Activated naive CD4-positive, alpha-beta T cell treated with anti-CD3 and anti-CD28 coated beads for 36 hours (primary cell): ENCODE results near the gene HS3ST4. TPM values are rescaled to one million over a fixed set of nuclear protein-coding genes. Genes with fewer than 3 reads are reported as not detected.
"Not testable (repeated sequence)": the region's sequence is repeated elsewhere in the genome, so short reads cannot be mapped to it uniquely, and the experiment has no call there.

Experiments
- CTCF ChIA-PET: fragments of 350-600 bp; sonication (Branson Sonifier 250); formaldehyde crosslinking; loops from one replicate; lab custom pipeline; 2021; ENCODE audit warnings: antibody characterized with exemption; lab: Charles Lee
- DNase-seq: peaks from one replicate; pipeline ENCODE4 v3.0.0-alpha.2; 2020
- H3K27ac Mint-ChIP-seq: one replicate; pipeline ENCODE4 v1.8.0; 2021; ENCODE audit warnings: mild to moderate bottlenecking, mixed read lengths
- H3K27me3 Mint-ChIP-seq: one replicate; pipeline ENCODE4 v1.8.0; 2021; ENCODE audit warnings: low read depth, mixed read lengths
- H3K36me3 Mint-ChIP-seq: one replicate; pipeline ENCODE4 v1.8.0; 2021; ENCODE audit warnings: low read depth, mixed read lengths
- H3K4me1 Mint-ChIP-seq: one replicate; pipeline ENCODE4 v1.8.0; 2021; ENCODE audit warnings: low read depth, mixed read lengths
- H3K4me3 Mint-ChIP-seq: one replicate; pipeline ENCODE4 v1.8.0; 2021; ENCODE audit warnings: mild to moderate bottlenecking, moderate library complexity, mixed read lengths
- H3K9me3 Mint-ChIP-seq: one replicate; pipeline ENCODE4 v1.8.0; 2021; ENCODE audit warnings: mixed read lengths
- intact Hi-C: fragments of 100-400 bp; cut with micrococcal nuclease; formaldehyde crosslinking; loops from one replicate; pipeline ENCODE4 v1.15.1; 2023
- total RNA-seq, 2 experiments: library from RNA; stranded (reverse); gene quantifications; one replicate each; pipeline ENCODE4 v1.2.3, GENCODE V29; 2021

Gene HS3ST4
- total RNA-seq, 2 experiments from 2014 or later, result not detected

- intact Hi-C loops, result no loop called here
- H3K9me3 Mint-ChIP-seq, result no peaks in the 10 kb centered on the region
- peaks cover 3% of the 10 kb centered on the region for H3K27me3 Mint-ChIP-seq
- no peaks in the 10 kb centered on the region for H3K36me3 Mint-ChIP-seq
- H3K4me3 Mint-ChIP-seq, result no peak overlapping the region
- CTCF ChIA-PET, result no interaction called here
- no peaks in the 10 kb centered on the region for H3K4me1 Mint-ChIP-seq
- H3K27ac Mint-ChIP-seq, result no peak overlapping the region
- no peak for DNase-seq
Measured at GRCh38 chr16:25988084-25988483, 296.3 kb downstream of the HS3ST4 start.

- H3K27me3 Mint-ChIP-seq, result peaks cover 3% of the 10 kb centered on the region
- intact Hi-C loops, result no loop called here
- H3K4me1 Mint-ChIP-seq, result no peaks in the 10 kb centered on the region
- DNase-seq, result no peak
- CTCF ChIA-PET, result interaction anchor here (0.6 kb wide), 1 partner anchor 753 kb away, joined by 3 read pairs; no protein-coding TSS in a partner anchor
- no peak overlapping the region for H3K27ac Mint-ChIP-seq
- no peaks in the 10 kb centered on the region for H3K9me3 Mint-ChIP-seq
- no peak overlapping the region for H3K4me3 Mint-ChIP-seq
- no peaks in the 10 kb centered on the region for H3K36me3 Mint-ChIP-seq
Measured at GRCh38 chr16:25988882-25989281, 297.1 kb downstream of the HS3ST4 start.

DNA sequence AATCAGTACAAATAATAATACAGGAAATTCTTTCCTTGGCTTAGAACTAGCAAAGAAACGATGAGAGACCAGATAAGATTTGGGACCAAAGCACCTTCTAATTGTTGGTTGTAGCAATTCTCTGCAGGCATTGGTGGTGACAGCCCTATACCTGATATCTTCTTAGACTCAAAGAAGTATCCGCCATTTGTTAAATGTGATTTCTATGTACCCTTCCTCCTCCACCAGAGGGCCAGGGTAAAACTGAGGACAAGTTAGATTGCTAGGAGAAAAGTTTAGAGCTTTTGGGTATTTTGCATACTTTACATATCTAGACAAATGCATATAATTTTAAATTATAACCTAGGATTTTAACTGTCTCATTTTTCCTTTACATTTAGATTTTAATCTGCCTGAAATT lies 304.3 kb downstream of the HS3ST4 start:
- Mint-ChIP-seq H3K27ac (no peak overlapping the region), H3K4me1 (no peaks in the 10 kb centered on the region), H3K27me3 (peaks cover 7% of the 10 kb centered on the region), H3K36me3 (no peaks in the 10 kb centered on the region), H3K9me3 (peaks cover 7% of the 10 kb centered on the region), H3K4me3 (no peak overlapping the region)
- CTCF ChIA-PET, result no interaction called here
- intact Hi-C loops, result no loop called here
- DNase-seq, result no peak

- Mint-ChIP-seq H3K4me3 (no peak overlapping the region), H3K27ac (no peak overlapping the region), H3K27me3 (peaks cover 26% of the 10 kb centered on the region), H3K36me3 (no peaks in the 10 kb centered on the region), H3K9me3 (peaks cover 12% of the 10 kb centered on the region), H3K4me1 (no peaks in the 10 kb centered on the region)
- no peak for DNase-seq
- intact Hi-C loops, result no loop called here
- CTCF ChIA-PET, result no interaction called here
Measured at GRCh38 chr16:26005336-26005735, 313.6 kb downstream of the HS3ST4 start.

GRCh38 chr16:26012376-26012775 lies 320.6 kb downstream of the HS3ST4 start:
- H3K27me3 Mint-ChIP-seq, result peaks cover 7% of the 10 kb centered on the region
- CTCF ChIA-PET, result no interaction called here
- no peak for DNase-seq
- H3K27ac Mint-ChIP-seq, result no peak overlapping the region
- H3K9me3 Mint-ChIP-seq, result peaks cover 13% of the 10 kb centered on the region
- H3K36me3 Mint-ChIP-seq, result no peaks in the 10 kb centered on the region
- no peak overlapping the region for H3K4me3 Mint-ChIP-seq
- no peaks in the 10 kb centered on the region for H3K4me1 Mint-ChIP-seq
- intact Hi-C loops, result no loop called here

GRCh38 chr16:26015776-26016175 lies 324.0 kb downstream of the HS3ST4 start:
- Mint-ChIP-seq H3K4me1 (no peaks in the 10 kb centered on the region), H3K9me3 (peaks cover 19% of the 10 kb centered on the region), H3K27me3 (peaks cover 5% of the 10 kb centered on the region), H3K36me3 (no peaks in the 10 kb centered on the region), H3K27ac (no peak overlapping the region), H3K4me3 (no peak overlapping the region)
- no peak for DNase-seq
- CTCF ChIA-PET, result no interaction called here
- intact Hi-C loops, result no loop called here

GRCh38 chr16:26016989-26017388 lies 325.2 kb downstream of the HS3ST4 start:
- Mint-ChIP-seq H3K4me3 (no peak overlapping the region), H3K4me1 (no peaks in the 10 kb centered on the region), H3K9me3 (peaks cover 19% of the 10 kb centered on the region), H3K36me3 (no peaks in the 10 kb centered on the region), H3K27me3 (peaks cover 5% of the 10 kb centered on the region), H3K27ac (no peak overlapping the region)
- intact Hi-C loops, result no loop called here
- DNase-seq, result no peak
- CTCF ChIA-PET, result no interaction called here

- H3K9me3 Mint-ChIP-seq, result peaks cover 14% of the 10 kb centered on the region
- CTCF ChIA-PET, result no interaction called here
- DNase-seq, result no peak
- no peak overlapping the region for H3K4me3 Mint-ChIP-seq
- intact Hi-C loops, result no loop called here
- no peaks in the 10 kb centered on the region for H3K36me3 Mint-ChIP-seq
- peaks cover 5% of the 10 kb centered on the region for H3K27me3 Mint-ChIP-seq
- H3K27ac Mint-ChIP-seq, result no peak overlapping the region
- no peaks in the 10 kb centered on the region for H3K4me1 Mint-ChIP-seq
Measured at GRCh38 chr16:26019381-26020242, 327.9 kb downstream of the HS3ST4 start.

- no peaks in the 10 kb centered on the region for H3K36me3 Mint-ChIP-seq
- no peak overlapping the region for H3K27ac Mint-ChIP-seq
- intact Hi-C loops, result no loop called here
- CTCF ChIA-PET, result no interaction called here
- H3K4me3 Mint-ChIP-seq, result no peak overlapping the region
- H3K27me3 Mint-ChIP-seq, result peaks cover 8% of the 10 kb centered on the region
- DNase-seq, result no peak
- no peaks in the 10 kb centered on the region for H3K9me3 Mint-ChIP-seq
- H3K4me1 Mint-ChIP-seq, result no peaks in the 10 kb centered on the region
Measured at GRCh38 chr16:26026709-26027450, 335.1 kb downstream of the HS3ST4 start.

DNA sequence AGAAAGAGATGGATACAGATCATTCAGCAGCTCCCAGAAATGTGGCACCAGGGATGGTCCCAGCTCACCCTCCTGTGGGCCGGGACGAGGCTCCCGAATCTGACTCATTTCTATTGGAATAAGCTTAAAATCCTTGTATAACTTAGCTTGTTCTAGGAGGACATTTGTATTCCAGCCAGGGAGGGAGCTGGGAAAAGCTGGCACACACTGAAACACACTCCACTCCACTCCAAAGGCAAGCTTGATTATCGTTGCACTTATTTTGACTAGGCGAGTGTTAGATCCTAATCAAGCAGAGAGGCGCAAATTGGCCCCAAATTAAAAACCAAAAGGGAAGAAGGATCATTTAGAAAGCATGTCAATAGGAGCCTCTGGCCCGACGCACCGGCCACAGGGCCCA lies 339.5 kb downstream of the HS3ST4 start:
- Mint-ChIP-seq H3K9me3 (no peaks in the 10 kb centered on the region), H3K36me3 (no peaks in the 10 kb centered on the region), H3K4me3 (no peak overlapping the region), H3K4me1 (no peaks in the 10 kb centered on the region), H3K27me3 (peaks cover 5% of the 10 kb centered on the region), H3K27ac (no peak overlapping the region)
- no peak for DNase-seq
- intact Hi-C loops, result no loop called here
- CTCF ChIA-PET, result interaction anchor here (0.6 kb wide), 1 partner anchor 797 kb away, joined by 3 read pairs; no protein-coding TSS in a partner anchor

GRCh38 chr16:26032661-26033060 lies 340.9 kb downstream of the HS3ST4 start:
- H3K27ac Mint-ChIP-seq, H3K36me3 Mint-ChIP-seq, CTCF ChIA-PET: not testable (repeated sequence)

DNA sequence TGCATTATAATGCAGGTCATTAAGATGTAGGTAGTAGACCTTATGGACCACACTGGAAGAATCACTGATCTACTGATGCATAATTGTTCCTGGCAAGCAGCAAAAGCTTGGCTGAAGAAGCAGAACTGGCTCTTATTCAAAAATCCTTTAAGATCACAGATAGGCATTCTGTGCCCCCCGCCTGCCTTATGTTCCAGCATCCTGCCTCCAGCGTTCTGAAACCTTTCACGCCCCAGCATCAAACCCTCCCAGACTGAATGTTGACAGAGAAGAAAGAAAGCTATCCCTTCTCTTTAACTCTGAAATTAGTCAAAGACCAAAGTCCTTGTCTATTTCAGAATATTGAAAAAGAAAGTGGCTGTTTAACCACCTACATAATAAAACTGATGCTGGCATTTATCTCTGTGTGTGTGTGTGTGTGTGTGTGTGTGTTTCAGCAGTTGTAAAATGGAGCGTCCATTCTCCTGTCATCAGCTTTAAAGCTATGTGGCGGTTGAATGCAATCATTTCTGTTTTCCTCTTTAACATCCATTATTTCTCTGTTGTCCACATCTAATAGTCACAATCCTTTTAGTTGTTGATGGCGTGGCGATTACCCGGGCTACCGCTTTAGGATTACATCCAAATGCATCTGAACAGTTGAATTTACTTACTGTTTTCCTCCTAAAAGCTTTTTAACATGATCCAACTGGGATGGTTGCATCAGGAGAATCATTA lies 350.4 kb downstream of the HS3ST4 start:
- Mint-ChIP-seq H3K36me3 (no peaks in the 10 kb centered on the region), H3K4me1 (no peaks in the 10 kb centered on the region), H3K27ac (no peak overlapping the region), H3K27me3 (no peaks in the 10 kb centered on the region), H3K4me3 (no peak overlapping the region), H3K9me3 (no peaks in the 10 kb centered on the region)
- intact Hi-C loops, result no loop called here
- DNase-seq, result no peak
- CTCF ChIA-PET, result no interaction called here

More at GRCh38 chr16:26032661-26033060, 340.9 kb downstream of the HS3ST4 start:
- H3K4me3 Mint-ChIP-seq, intact Hi-C loops, H3K4me1 Mint-ChIP-seq, H3K27me3 Mint-ChIP-seq, H3K9me3 Mint-ChIP-seq, DNase-seq: not testable (repeated sequence)
